Measurements from ENCODE around the gene GCHFR. TPM values are rescaled to one million over a fixed set of nuclear protein-coding genes. Genes with fewer than 3 reads are reported as not detected.

GCHFR gene
- polyA plus RNA-seq, 1 donor from 2014 or later, result 7.2 TPM

DNA sequence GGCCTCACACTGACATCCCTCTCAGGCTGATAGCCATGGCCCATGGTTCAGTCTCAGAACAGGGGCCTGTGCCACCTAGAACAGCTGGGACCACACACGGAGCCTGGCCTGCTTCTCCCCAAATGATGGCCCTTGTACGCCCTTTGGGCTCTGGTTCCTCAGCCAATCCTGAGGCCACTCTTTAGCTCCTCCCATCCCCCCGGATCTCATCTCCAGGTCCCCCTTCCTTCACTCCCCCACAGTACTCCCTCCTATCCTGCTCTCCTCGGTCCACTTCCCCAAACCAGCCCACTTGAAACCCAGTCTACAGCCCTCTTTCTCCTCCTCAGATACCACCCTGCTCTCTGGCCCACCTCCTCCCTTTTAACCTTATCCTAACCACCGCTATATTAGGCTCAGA, 25.3 kb downstream of the GCHFR start:
- Histone ChIP-seq H3K27ac (ENCODE audit: low read length) (no peak overlapping the region), H3K27me3 (ENCODE audit: insufficient read depth, low read depth, low read length) (no peaks in the 10 kb centered on the region), H2AFZ (ENCODE audit: low read depth, low read length) (no peak overlapping the region), H3F3A (ENCODE audit: insufficient read depth, low read length, poor library complexity, severe bottlenecking) (no peaks in the 10 kb centered on the region), H3K9me3 (ENCODE audit: low read length) (no peaks in the 10 kb centered on the region), H3K36me3 (ENCODE audit: insufficient read depth, low read length) (no peaks in the 10 kb centered on the region), H3K9ac (ENCODE audit: low read length) (no peak overlapping the region), H3K4me3 (ENCODE audit: low read length) (no peak overlapping the region), H3K4me2 (ENCODE audit: low read length) (no peak overlapping the region), H3K79me2 (replicated peaks; ENCODE audit: insufficient read depth, low read length) (no peaks in the 10 kb centered on the region), H4K20me1 (ENCODE audit: insufficient read depth) (no peaks in the 10 kb centered on the region), H3K9me2 (ENCODE audit: insufficient read depth, low read length) (no peaks in the 10 kb centered on the region)
- TF ChIP-seq, protein P1, sequence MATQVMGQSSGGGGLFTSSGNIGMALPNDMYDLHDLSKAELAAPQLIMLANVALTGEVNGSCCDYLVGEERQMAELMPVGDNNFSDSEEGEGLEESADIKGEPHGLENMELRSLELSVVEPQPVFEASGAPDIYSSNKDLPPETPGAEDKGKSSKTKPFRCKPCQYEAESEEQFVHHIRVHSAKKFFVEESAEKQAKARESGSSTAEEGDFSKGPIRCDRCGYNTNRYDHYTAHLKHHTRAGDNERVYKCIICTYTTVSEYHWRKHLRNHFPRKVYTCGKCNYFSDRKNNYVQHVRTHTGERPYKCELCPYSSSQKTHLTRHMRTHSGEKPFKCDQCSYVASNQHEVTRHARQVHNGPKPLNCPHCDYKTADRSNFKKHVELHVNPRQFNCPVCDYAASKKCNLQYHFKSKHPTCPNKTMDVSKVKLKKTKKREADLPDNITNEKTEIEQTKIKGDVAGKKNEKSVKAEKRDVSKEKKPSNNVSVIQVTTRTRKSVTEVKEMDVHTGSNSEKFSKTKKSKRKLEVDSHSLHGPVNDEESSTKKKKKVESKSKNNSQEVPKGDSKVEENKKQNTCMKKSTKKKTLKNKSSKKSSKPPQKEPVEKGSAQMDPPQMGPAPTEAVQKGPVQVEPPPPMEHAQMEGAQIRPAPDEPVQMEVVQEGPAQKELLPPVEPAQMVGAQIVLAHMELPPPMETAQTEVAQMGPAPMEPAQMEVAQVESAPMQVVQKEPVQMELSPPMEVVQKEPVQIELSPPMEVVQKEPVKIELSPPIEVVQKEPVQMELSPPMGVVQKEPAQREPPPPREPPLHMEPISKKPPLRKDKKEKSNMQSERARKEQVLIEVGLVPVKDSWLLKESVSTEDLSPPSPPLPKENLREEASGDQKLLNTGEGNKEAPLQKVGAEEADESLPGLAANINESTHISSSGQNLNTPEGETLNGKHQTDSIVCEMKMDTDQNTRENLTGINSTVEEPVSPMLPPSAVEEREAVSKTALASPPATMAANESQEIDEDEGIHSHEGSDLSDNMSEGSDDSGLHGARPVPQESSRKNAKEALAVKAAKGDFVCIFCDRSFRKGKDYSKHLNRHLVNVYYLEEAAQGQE (IDR thresholded peaks at IDR 0.05; ENCODE audit: borderline replicate concordance), result no peak
- TF ChIP-seq, protein P2, sequence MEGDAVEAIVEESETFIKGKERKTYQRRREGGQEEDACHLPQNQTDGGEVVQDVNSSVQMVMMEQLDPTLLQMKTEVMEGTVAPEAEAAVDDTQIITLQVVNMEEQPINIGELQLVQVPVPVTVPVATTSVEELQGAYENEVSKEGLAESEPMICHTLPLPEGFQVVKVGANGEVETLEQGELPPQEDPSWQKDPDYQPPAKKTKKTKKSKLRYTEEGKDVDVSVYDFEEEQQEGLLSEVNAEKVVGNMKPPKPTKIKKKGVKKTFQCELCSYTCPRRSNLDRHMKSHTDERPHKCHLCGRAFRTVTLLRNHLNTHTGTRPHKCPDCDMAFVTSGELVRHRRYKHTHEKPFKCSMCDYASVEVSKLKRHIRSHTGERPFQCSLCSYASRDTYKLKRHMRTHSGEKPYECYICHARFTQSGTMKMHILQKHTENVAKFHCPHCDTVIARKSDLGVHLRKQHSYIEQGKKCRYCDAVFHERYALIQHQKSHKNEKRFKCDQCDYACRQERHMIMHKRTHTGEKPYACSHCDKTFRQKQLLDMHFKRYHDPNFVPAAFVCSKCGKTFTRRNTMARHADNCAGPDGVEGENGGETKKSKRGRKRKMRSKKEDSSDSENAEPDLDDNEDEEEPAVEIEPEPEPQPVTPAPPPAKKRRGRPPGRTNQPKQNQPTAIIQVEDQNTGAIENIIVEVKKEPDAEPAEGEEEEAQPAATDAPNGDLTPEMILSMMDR (IDR thresholded peaks at IDR 0.05; ENCODE audit: poor library complexity, severe bottlenecking), result no peak
- TF ChIP-seq EZH2 (IDR thresholded peaks at IDR 0.05; ENCODE audit: borderline replicate concordance, insufficient read depth, low read length, poor library complexity, severe bottlenecking) (no peak), TAF1 (IDR thresholded peaks at IDR 0.05; ENCODE audit: low read depth) (no peak), EP300 (conservative IDR thresholded peaks at IDR 0.05; ENCODE audit: poor library complexity, severe bottlenecking) (no peak), MXI1 (conservative IDR thresholded peaks at IDR 0.05; ENCODE audit: poor library complexity, severe bottlenecking) (no peak), SMC3 (conservative IDR thresholded peaks at IDR 0.05; ENCODE audit: poor library complexity) (no peak), POLR2AphosphoS5 (IDR thresholded peaks at IDR 0.05) (no peak), RAD21 (conservative IDR thresholded peaks at IDR 0.05) (no peak)

DNA sequence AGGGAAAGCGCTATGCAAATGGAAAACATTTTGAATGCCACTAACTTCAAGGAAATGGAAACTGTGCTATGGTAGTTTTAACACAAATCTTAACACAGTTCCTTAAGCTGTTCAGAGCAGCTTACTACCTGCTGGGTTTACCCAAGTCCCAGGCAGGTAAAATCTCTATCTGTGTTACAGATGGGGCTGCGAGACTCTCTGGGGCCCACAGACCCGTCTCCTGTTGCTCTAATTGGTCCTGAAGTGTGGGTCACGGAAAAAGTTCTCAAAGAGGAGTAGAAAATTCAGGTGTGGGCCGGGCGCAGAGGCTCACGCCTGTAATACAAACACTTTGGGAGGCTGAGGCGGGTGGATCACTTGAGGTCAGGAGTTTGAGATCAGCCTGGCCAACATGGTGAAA, 26.1 kb downstream of the GCHFR start:
- H4K20me1 ChIP-seq (ENCODE audit: insufficient read depth), result no peaks in the 10 kb centered on the region
- H3K9me2 ChIP-seq (ENCODE audit: insufficient read depth, low read length), result no peaks in the 10 kb centered on the region
- no peaks in the 10 kb centered on the region for H3K9me3 ChIP-seq (ENCODE audit: low read length)
- H3F3A ChIP-seq (ENCODE audit: insufficient read depth, low read length, poor library complexity, severe bottlenecking), result no peaks in the 10 kb centered on the region
- no peak overlapping the region for H3K4me3 ChIP-seq (ENCODE audit: low read length)
- H3K9ac ChIP-seq (ENCODE audit: low read length), result no peak overlapping the region
- H3K36me3 ChIP-seq (ENCODE audit: insufficient read depth, low read length), result no peaks in the 10 kb centered on the region
- no peaks in the 10 kb centered on the region for H3K79me2 ChIP-seq (replicated peaks; ENCODE audit: insufficient read depth, low read length)
- TF ChIP-seq EP300 (conservative IDR thresholded peaks at IDR 0.05; ENCODE audit: poor library complexity, severe bottlenecking), result no peak
- TF ChIP-seq, protein P1 (IDR thresholded peaks at IDR 0.05; ENCODE audit: borderline replicate concordance), result no peak
- TF ChIP-seq, protein P2 (IDR thresholded peaks at IDR 0.05; ENCODE audit: poor library complexity, severe bottlenecking), result no peak
- TF ChIP-seq POLR2AphosphoS5 (IDR thresholded peaks at IDR 0.05), result no peak
- no peak for TF ChIP-seq SMC3 (conservative IDR thresholded peaks at IDR 0.05; ENCODE audit: poor library complexity)
- TF ChIP-seq EZH2 (IDR thresholded peaks at IDR 0.05; ENCODE audit: borderline replicate concordance, insufficient read depth, low read length, poor library complexity, severe bottlenecking), result no peak
- no peak for TF ChIP-seq TAF1 (IDR thresholded peaks at IDR 0.05; ENCODE audit: low read depth)
- no peak for TF ChIP-seq RAD21 (conservative IDR thresholded peaks at IDR 0.05)
- no peak for TF ChIP-seq MXI1 (conservative IDR thresholded peaks at IDR 0.05; ENCODE audit: poor library complexity, severe bottlenecking)
- H2AFZ ChIP-seq (ENCODE audit: low read depth, low read length), result no peak overlapping the region
- no peaks in the 10 kb centered on the region for H3K27me3 ChIP-seq (ENCODE audit: insufficient read depth, low read depth, low read length)
- no peak overlapping the region for H3K4me2 ChIP-seq (ENCODE audit: low read length)
- H3K27ac ChIP-seq (ENCODE audit: low read length), result no peak overlapping the region

Measured in neural cell (in vitro differentiated cells).